Activated naive CD8-positive, alpha-beta T cell treated with anti-CD3 and anti-CD28 coated beads, Interleukin-2, amount 10 ng/mL, durations not matched to agents 7 days and 5 days (primary cell): ENCODE measurements around the gene BCL11B. TPM values are rescaled to one million over a fixed set of nuclear protein-coding genes. Genes with fewer than 3 reads are reported as not detected.
A peak's percentile ranks its signal among the peaks of the same experiment; 100 is the strongest.
"Not testable (repeated sequence)": the region's sequence is repeated elsewhere in the genome, so short reads cannot be mapped to it uniquely, and the experiment has no call there.

Experiments used
- ATAC-seq: fragments of 150-1000 bp; cut with Tn5 transposase; one replicate; pipeline ENCODE4 v1.10.0; 2021; ENCODE audit warnings: low read depth, moderate library complexity
- POLR2A ChIA-PET: fragments of 350-600 bp; sonication (Branson Sonifier 250); formaldehyde crosslinking; loops from one replicate; lab custom pipeline; 2021; ENCODE audit warnings: antibody characterized with exemption; lab: Charles Lee
- DNase-seq: peaks from one replicate; pipeline ENCODE4 v3.0.0; 2021
- H3K27ac Mint-ChIP-seq: one replicate; pipeline ENCODE4 v1.8.0; 2022; ENCODE audit warnings: mild to moderate bottlenecking, mixed read lengths
- H3K27me3 Mint-ChIP-seq: one replicate; pipeline ENCODE4 v1.8.0; 2022; ENCODE audit warnings: mild to moderate bottlenecking, moderate library complexity, mixed read lengths
- H3K36me3 Mint-ChIP-seq: one replicate; pipeline ENCODE4 v1.8.0; 2021; ENCODE audit warnings: mild to moderate bottlenecking, mixed read lengths
- H3K4me1 Mint-ChIP-seq: one replicate; pipeline ENCODE4 v1.8.0; 2021; ENCODE audit warnings: mixed read lengths
- H3K4me3 Mint-ChIP-seq: one replicate; pipeline ENCODE4 v1.8.0; 2022; ENCODE audit warnings: mild to moderate bottlenecking, moderate library complexity, mixed read lengths
- H3K9me3 Mint-ChIP-seq: one replicate; pipeline ENCODE4 v1.8.0; 2021; ENCODE audit warnings: mixed read lengths
- total RNA-seq, 2 experiments: library from RNA; stranded (reverse); gene quantifications; one replicate each; pipeline ENCODE4 v1.2.3, GENCODE V29; 2021

Gene BCL11B
- total RNA-seq, 2 experiments from 2014 or later, result 99.5 to 104 TPM

GRCh38 chr14:99235582-99236320 lies 36.2 kb downstream of the BCL11B start:
- Mint-ChIP-seq H3K4me3 (peak overlapping the region; percentile 85), H3K9me3 (no peaks in the 10 kb centered on the region), H3K36me3 (peaks cover 23% of the 10 kb centered on the region), H3K4me1 (peaks cover 88% of the 10 kb centered on the region), H3K27ac (peak overlapping the region; percentile 95), H3K27me3 (no peaks in the 10 kb centered on the region)
- POLR2A ChIA-PET, result interaction anchor here (1.1 to 23.5 kb wide), 5 partner anchors 12 to 46 kb away, joined by 3 to 796 read pairs (median 49); partner anchors contain the start of gene BCL11B
- DNase-seq, result no peak
- no peak for ATAC-seq

DNA sequence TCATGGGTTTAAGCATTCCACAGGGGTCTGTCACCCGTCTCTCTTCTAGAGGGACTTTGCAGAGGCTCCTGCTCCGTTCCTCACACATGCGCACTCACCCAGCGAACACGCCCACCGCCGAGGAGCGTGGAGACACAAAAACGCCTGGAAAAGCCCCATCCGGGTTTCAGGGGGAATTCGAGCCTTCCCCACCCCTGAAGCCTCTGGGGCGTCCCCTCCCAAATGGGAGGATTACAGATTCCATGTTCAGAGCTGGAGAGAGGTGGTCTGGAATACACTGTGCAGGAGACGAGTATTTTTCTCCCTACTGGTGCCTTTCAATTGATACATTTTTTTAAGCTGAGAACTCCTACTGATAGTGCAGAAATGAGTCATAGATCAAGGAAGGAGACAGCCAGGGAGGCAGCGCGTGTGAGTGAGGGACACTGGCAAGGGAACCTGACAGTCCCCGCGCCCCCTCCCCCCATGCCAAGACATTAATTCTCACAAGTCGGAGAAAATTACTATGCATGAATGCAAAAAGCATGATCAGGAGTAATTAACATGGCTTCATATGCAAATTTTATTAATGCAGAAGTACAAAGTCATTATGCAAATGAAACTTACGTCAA lies 36.9 kb downstream of the BCL11B start:
- peak overlapping the region; percentile 85 for H3K4me3 Mint-ChIP-seq
- H3K9me3 Mint-ChIP-seq, result no peaks in the 10 kb centered on the region
- H3K36me3 Mint-ChIP-seq, result peaks cover 22% of the 10 kb centered on the region
- POLR2A ChIA-PET, result interaction anchor here (0.7 to 23.5 kb wide), 9 partner anchors 13 to 1510 kb away, joined by 3 to 796 read pairs (median 5); partner anchors contain the start of gene BCL11B
- peak; percentile 6 for ATAC-seq
- H3K27me3 Mint-ChIP-seq, result no peaks in the 10 kb centered on the region
- DNase-seq, result peak; percentile 57
- peak overlapping the region; percentile 97 for H3K27ac Mint-ChIP-seq
- peaks cover 90% of the 10 kb centered on the region for H3K4me1 Mint-ChIP-seq

DNA sequence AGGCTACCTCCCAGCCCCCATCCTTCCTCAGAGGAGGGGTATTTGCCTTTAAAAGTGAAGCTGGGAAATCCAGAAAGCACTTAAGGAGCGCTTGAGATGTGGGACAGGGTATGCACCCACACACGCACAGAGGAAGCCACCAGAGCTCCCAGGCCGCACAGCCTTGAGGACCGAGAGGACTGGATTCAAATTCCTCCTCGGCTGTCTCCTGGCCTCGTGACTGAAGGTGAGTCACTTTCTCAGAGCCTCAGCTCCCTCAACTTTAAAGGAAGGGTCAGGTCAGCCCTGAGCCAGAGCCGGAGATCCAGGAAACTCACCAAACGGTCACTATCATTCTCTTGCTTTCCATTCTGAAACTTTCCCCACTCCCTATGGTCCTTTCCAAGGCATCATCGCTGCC lies 37.6 kb downstream of the BCL11B start:
- H3K9me3 Mint-ChIP-seq, result no peaks in the 10 kb centered on the region
- no peaks in the 10 kb centered on the region for H3K27me3 Mint-ChIP-seq
- DNase-seq (peak; percentile 44), ATAC-seq (no peak)
- H3K4me3 Mint-ChIP-seq, result peak overlapping the region; percentile 85
- peaks cover 18% of the 10 kb centered on the region for H3K36me3 Mint-ChIP-seq
- H3K27ac Mint-ChIP-seq, result peak overlapping the region; percentile 97
- POLR2A ChIA-PET, result interaction anchor here (0.7 to 23.5 kb wide), 11 partner anchors 8 to 1510 kb away, joined by 3 to 796 read pairs (median 4); partner anchors contain the start of gene BCL11B
- H3K4me1 Mint-ChIP-seq, result peaks cover 88% of the 10 kb centered on the region

GRCh38 chr14:99233222-99234035 lies 38.6 kb downstream of the BCL11B start:
- H3K36me3 Mint-ChIP-seq, result peaks cover 22% of the 10 kb centered on the region
- H3K4me1 Mint-ChIP-seq, result peaks cover 88% of the 10 kb centered on the region
- ATAC-seq (no peak), DNase-seq (peak; percentile 43)
- POLR2A ChIA-PET, result interaction anchor here (0.9 to 23.5 kb wide), 10 partner anchors 9 to 845 kb away, joined by 3 to 796 read pairs (median 6); partner anchors contain the start of gene BCL11B
- peak overlapping the region; percentile 97 for H3K27ac Mint-ChIP-seq
- H3K9me3 Mint-ChIP-seq, result no peaks in the 10 kb centered on the region
- H3K27me3 Mint-ChIP-seq, result no peaks in the 10 kb centered on the region
- H3K4me3 Mint-ChIP-seq, result peak overlapping the region; percentile 85

DNA sequence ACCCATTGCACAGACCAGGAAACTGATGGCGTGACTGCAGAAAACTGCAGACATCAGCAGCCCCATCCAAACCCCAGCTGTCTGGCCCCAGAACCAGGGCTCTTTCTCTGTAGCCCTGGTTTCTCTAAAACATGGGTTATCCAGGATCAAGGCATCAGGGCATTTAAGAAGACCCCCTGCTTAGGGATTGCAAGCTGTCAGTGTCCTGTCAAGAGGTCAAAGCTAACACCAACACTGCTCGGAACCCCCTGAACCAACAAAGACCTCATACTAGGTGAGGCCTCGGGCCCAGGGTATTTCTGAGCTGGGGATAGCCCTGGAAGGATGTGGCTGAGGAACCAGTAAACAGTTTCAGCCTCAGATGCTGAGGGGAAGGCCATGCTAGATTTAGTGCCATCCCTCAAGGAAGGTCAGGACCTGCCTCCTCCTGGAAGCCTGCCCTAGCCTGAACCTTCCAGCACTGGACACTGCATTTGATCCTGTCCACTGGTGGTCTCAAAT lies 39.2 kb downstream of the BCL11B start:
- DNase-seq (no peak), ATAC-seq (no peak)
- peaks cover 88% of the 10 kb centered on the region for H3K4me1 Mint-ChIP-seq
- no peaks in the 10 kb centered on the region for H3K9me3 Mint-ChIP-seq
- peak overlapping the region; percentile 97 for H3K27ac Mint-ChIP-seq
- POLR2A ChIA-PET, result interaction anchor here (0.6 to 23.5 kb wide), 7 partner anchors 9 to 43 kb away, joined by 3 to 796 read pairs (median 49); partner anchors contain the start of gene BCL11B
- peak overlapping the region; percentile 85 for H3K4me3 Mint-ChIP-seq
- no peaks in the 10 kb centered on the region for H3K27me3 Mint-ChIP-seq
- H3K36me3 Mint-ChIP-seq, result peaks cover 22% of the 10 kb centered on the region

- H3K4me1 Mint-ChIP-seq, result peaks cover 88% of the 10 kb centered on the region
- H3K36me3 Mint-ChIP-seq, result peaks cover 27% of the 10 kb centered on the region
- H3K27me3 Mint-ChIP-seq, result no peaks in the 10 kb centered on the region
- peak overlapping the region; percentile 85 for H3K4me3 Mint-ChIP-seq
- POLR2A ChIA-PET, result interaction anchor here (0.6 to 23.5 kb wide), 10 partner anchors 9 to 43 kb away, joined by 3 to 796 read pairs (median 22); partner anchors contain the start of gene BCL11B
- DNase-seq, result peak; percentile 60
- no peaks in the 10 kb centered on the region for H3K9me3 Mint-ChIP-seq
- peak; percentile 15 for ATAC-seq
- H3K27ac Mint-ChIP-seq, result peak overlapping the region; percentile 97
Observed at GRCh38 chr14:99231850-99232713, 39.9 kb downstream of the BCL11B start.

- H3K27ac Mint-ChIP-seq, result peak overlapping the region; percentile 97
- peak; percentile 70 for DNase-seq
- POLR2A ChIA-PET, result interaction anchor here (0.7 to 23.5 kb wide), 17 partner anchors 10 to 1254 kb away, joined by 3 to 796 read pairs (median 7); partner anchors contain the start of gene BCL11B
Observed at GRCh38 chr14:99231161-99231849, 40.7 kb downstream of the BCL11B start.

DNA sequence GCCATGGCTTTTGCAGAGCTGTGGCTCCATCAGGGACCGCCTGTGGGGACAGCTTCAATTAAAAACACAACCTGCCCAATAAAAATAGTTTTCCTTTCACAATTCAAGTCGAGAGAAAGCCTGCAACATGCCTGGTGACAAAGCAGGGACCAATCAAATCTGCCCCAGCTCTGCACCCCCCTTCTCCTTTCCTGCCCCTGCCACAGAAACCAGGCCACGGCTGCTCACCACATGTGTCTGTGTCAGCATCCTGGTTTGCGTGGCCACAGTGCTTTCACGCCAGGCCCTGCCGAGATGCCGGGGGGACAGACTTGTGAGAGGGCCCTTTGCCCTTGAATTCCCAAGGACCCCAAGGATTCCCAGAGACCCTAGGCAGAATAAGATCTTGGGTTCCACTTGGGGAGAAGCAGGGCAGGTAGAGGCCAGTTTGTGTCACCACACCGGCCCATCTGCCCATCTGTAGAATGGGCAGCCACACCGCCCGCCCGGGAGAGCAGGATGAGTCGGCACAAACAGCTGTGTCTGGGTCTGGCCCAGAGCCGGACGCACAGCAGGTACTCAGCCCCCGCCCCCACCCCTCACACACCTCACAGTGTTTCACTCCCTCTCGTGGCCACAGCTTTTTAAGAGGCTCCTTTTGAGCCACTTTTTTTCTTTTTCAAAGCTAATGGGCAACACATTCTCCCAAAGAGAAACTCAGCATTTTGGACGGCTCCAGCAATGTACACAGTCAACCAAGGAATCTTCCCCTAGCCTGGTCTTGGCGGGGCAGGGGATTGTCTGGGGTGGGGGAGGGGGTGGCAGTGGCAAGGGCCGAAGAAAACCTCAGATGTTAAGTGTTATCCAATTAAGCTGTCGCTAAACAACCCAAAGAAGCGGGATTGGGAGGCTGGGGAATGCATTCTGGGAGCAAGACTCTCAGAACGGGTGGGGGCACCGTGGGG lies 41.5 kb downstream of the BCL11B start:
- Mint-ChIP-seq H3K27me3 (no peaks in the 10 kb centered on the region), H3K36me3 (peaks cover 38% of the 10 kb centered on the region), H3K4me3 (peak overlapping the region; percentile 86), H3K27ac (peak overlapping the region; percentile 97), H3K4me1 (peaks cover 88% of the 10 kb centered on the region), H3K9me3 (no peaks in the 10 kb centered on the region)
- DNase-seq (peak; percentile 86), ATAC-seq (peak; percentile 53)
- POLR2A ChIA-PET, result interaction anchor here (0.6 to 23.5 kb wide), 20 partner anchors 9 to 1253 kb away, joined by 3 to 796 read pairs (median 7); partner anchors contain the start of gene BCL11B

More at GRCh38 chr14:99231161-99231849, 40.7 kb downstream of the BCL11B start:
- no peak for ATAC-seq
- Mint-ChIP-seq H3K36me3 (peaks cover 31% of the 10 kb centered on the region), H3K9me3 (no peaks in the 10 kb centered on the region), H3K4me1 (peaks cover 88% of the 10 kb centered on the region), H3K27me3 (no peaks in the 10 kb centered on the region), H3K4me3 (peak overlapping the region; percentile 86)

DNA sequence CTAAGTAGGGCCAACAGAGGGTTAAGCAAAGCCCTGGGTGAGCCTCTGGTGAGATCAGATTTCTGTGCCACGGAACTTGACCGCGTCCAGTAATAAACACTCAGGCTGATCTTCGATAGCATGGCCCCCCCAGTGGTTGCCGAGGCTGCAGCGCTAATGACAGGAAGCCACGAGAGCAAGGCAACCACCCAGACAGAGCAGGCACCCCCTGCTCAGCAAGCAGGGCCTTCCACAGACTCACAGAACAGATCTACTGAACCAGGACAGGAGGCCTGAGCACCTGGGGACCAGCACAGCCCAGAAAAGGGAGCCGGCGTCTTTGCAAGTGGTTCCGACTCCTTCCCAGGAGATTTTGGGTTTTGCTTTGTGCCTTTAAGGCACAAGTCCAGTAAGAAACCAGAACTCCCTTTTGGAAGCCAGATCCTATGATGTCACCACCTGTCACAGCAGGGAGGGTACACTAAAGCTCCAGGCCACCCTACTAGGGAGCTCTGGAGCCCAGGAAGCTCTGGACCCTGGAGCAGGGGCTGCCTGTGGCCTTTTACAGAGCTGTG lies 42.3 kb downstream of the BCL11B start:
- DNase-seq (peak; percentile 69), ATAC-seq (peak; percentile 51)
- peak overlapping the region; percentile 86 for H3K4me3 Mint-ChIP-seq
- no peaks in the 10 kb centered on the region for H3K27me3 Mint-ChIP-seq
- peak overlapping the region; percentile 97 for H3K27ac Mint-ChIP-seq
- H3K4me1 Mint-ChIP-seq, result peaks cover 89% of the 10 kb centered on the region
- no peaks in the 10 kb centered on the region for H3K9me3 Mint-ChIP-seq
- POLR2A ChIA-PET, result interaction anchor here (0.6 to 23.5 kb wide), 19 partner anchors 9 to 1252 kb away, joined by 3 to 796 read pairs (median 7); partner anchors contain the start of gene BCL11B
- peaks cover 40% of the 10 kb centered on the region for H3K36me3 Mint-ChIP-seq

GRCh38 chr14:99228760-99229159 lies 43.2 kb downstream of the BCL11B start:
- H3K27me3 Mint-ChIP-seq, DNase-seq, ATAC-seq, H3K9me3 Mint-ChIP-seq: not testable (repeated sequence)
- POLR2A ChIA-PET, result interaction anchor here (1.3 to 23.5 kb wide), 9 partner anchors 11 to 39 kb away, joined by 3 to 796 read pairs (median 28); partner anchors contain the start of gene BCL11B
- Mint-ChIP-seq H3K4me3 (peak overlapping the region; percentile 86), H3K27ac (peak overlapping the region; percentile 97), H3K36me3 (peaks cover 43% of the 10 kb centered on the region), H3K4me1 (peaks cover 90% of the 10 kb centered on the region)
